Sigmoid colon (tissue), 7 donors: Measurements from ENCODE around the gene WDR74. TPM values are rescaled to one million over a fixed set of nuclear protein-coding genes. Genes with fewer than 3 reads are reported as not detected.

ENCODE experiments used
- DNase-seq: peaks from one replicate; pipeline ENCODE4 v3.0.0-alpha.2; 2019
- H3K27ac ChIP-seq, 4 donors: fragments of 200-600 bp; sonication (generic); one replicate each; pipeline ENCODE4 v1.5.1; 2016 to 2019; ENCODE audit warnings: mild to moderate bottlenecking in 1 of 4
- H3K27me3 ChIP-seq, 3 donors: fragments of 200-600 bp; sonication (generic); one replicate each; pipeline ENCODE4 v1.5.1; 2019; ENCODE audit warnings: mild to moderate bottlenecking in 1 of 3
- H3K36me3 ChIP-seq, 4 donors: fragments of 200-600 bp; sonication (generic); one replicate each; pipeline ENCODE4 v1.5.1; 2016 to 2019
- H3K4me1 ChIP-seq, 4 donors: fragments of 200-600 bp; sonication (generic); one replicate each; pipeline ENCODE4 v1.5.1; 2017 to 2019
- H3K4me3 ChIP-seq, 4 donors: fragments of 200-600 bp; sonication (generic); one replicate each; pipeline ENCODE4 v1.5.1; 2017 to 2019; ENCODE audit warnings: mild to moderate bottlenecking in 2 of 4, moderate library complexity in 1 of 4
- H3K9me3 ChIP-seq, 4 donors: fragments of 200-600 bp in 3 of 4; sonication (generic) in 3 of 4; one replicate each; pipeline versions ENCODE4 v1.5.1 to v1.6.1; 2013 to 2019
- EP300 ChIP-seq, 4 donors: sonication (generic); formaldehyde crosslinking; IDR thresholded peaks; one replicate each; pipeline ENCODE4 v1.6.1; 2017; ENCODE audit warnings: antibody characterized with exemption in 4 of 4
- POLR2A ChIP-seq, 2 donors: fragments of 450-650 bp; IDR thresholded peaks; one replicate each; pipeline ENCODE4 v1.6.1; 2016; ENCODE audit warnings: antibody characterized with exemption in 2 of 2, mild to moderate bottlenecking in 2 of 2, moderate library complexity in 2 of 2
- POLR2AphosphoS5 ChIP-seq, 4 donors: sonication (generic); formaldehyde crosslinking; IDR thresholded peaks; one replicate each; pipeline ENCODE4 v1.6.1; 2017; ENCODE audit warnings: antibody characterized with exemption in 4 of 4
- WGBS, 2 donors: extraction: QIAGEN DNeasy Blood & Tissue Kit; methylation state at CpG; one replicate each; pipeline ENCODE4 v1.1.7; 2013; 5-methylcytosine and 5-hydroxymethylcytosine counted together
- intact Hi-C: fragments of 100-400 bp; cut with DNase I; formaldehyde crosslinking; loops from one replicate; pipeline ENCODE4 v1.15.1; 2023
- polyA plus RNA-seq, 3 donors: library from polyadenylated mRNA; stranded (reverse); fragments of 200-250 nt; gene quantifications; one replicate each; pipeline ENCODE4 v1.2.3, GENCODE V29; 2013
- total RNA-seq, 4 donors: library from RNA; depleted of rRNA; stranded (reverse); fragments of >200 nt; gene quantifications; one replicate each; pipeline ENCODE4 v1.1.0, GENCODE V29; 2016
- TF ChIP-seq, protein P1 (sequence below), 4 experiments: fragments of 450-650 bp in 3 of 4; fragments of 200-600 bp in 1 of 4; IDR thresholded peaks; one replicate each; pipeline ENCODE4 v1.5.1; 2016 to 2019; ENCODE audit warnings: antibody characterized with exemption in 4 of 4, mild to moderate bottlenecking in 3 of 4, moderate library complexity in 2 of 4
- donor health status: healthy with polysubstance abuse.
- donor health status: Bipolar disorder and iron deficiency.
- donor health status: healthy.

The WDR74 gene
- total and polyA plus RNA-seq, 7 donors = 11.6 to 47.6 (median 30.7) TPM

DNA sequence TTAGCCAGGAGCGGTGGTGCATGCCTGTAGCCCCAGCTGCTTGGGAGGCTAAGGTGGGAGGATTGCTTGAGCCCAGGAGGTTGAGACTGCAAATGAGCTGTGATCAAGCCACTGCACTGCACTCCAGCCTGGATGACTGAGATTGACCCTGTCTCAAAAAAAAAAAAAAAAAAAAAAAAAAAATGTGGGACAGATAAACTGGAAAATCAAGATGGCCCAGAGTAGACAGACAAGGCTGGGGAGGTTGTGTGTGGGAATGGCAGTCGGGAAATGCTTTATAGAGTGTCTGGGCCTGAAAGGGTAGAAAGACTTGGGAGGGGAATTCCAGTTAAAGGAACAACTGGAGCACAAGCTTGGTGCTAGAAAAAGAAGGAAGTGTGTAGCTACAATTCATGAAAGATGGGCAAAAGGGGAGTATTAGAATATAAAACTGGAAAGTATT, 18.2 kb upstream of the WDR74 start:
- Histone ChIP-seq H3K36me3 (peaks cover 0 to 24% (median 14%) of the 10 kb centered on the region in 4 donors), H3K27ac (no peak overlapping the region), H3K4me3 (no peak overlapping the region), H3K4me1 (peaks cover 0 to 34% (median 25%) of the 10 kb centered on the region in 4 donors), H3K9me3 (no peaks in the 10 kb centered on the region), H3K27me3 (no peaks in the 10 kb centered on the region)
- intact Hi-C loops = loop anchor here (2.0 kb wide), 1 partner anchor 23 kb away; the partner anchor contains the start of gene SLC3A2
- WGBS, 2 donors = 55 to 70% methylated on average over 2 of the region's 2 CpGs
- TF ChIP-seq, protein P1, sequence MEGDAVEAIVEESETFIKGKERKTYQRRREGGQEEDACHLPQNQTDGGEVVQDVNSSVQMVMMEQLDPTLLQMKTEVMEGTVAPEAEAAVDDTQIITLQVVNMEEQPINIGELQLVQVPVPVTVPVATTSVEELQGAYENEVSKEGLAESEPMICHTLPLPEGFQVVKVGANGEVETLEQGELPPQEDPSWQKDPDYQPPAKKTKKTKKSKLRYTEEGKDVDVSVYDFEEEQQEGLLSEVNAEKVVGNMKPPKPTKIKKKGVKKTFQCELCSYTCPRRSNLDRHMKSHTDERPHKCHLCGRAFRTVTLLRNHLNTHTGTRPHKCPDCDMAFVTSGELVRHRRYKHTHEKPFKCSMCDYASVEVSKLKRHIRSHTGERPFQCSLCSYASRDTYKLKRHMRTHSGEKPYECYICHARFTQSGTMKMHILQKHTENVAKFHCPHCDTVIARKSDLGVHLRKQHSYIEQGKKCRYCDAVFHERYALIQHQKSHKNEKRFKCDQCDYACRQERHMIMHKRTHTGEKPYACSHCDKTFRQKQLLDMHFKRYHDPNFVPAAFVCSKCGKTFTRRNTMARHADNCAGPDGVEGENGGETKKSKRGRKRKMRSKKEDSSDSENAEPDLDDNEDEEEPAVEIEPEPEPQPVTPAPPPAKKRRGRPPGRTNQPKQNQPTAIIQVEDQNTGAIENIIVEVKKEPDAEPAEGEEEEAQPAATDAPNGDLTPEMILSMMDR (IDR thresholded peaks at IDR 0.05) = no peak
- no peak for TF ChIP-seq EP300 (IDR thresholded peaks at IDR 0.05)
- no peak for TF ChIP-seq POLR2AphosphoS5 (IDR thresholded peaks at IDR 0.05)
- no peak for TF ChIP-seq POLR2A (IDR thresholded peaks at IDR 0.05)
- no peak for DNase-seq

- no peak for DNase-seq
- Histone ChIP-seq H3K9me3 (no peaks in the 10 kb centered on the region), H3K36me3 (peaks cover 7 to 36% (median 25%) of the 10 kb centered on the region in 4 donors), H3K27ac (peak overlapping the region; percentile 61 to 93 (median 84)), H3K27me3 (no peaks in the 10 kb centered on the region), H3K4me1 (peaks cover 0 to 35% (median 25%) of the 10 kb centered on the region in 4 donors), H3K4me3 (peak overlapping the region; percentile 59 to 87 (median 70))
- WGBS, 2 donors = 2 to 6% methylated on average over 20 of the region's 20 CpGs
- TF ChIP-seq, protein P1 (IDR thresholded peaks at IDR 0.05) = peak in 1 of 4 experiments; percentile 13
- TF ChIP-seq POLR2AphosphoS5 (IDR thresholded peaks at IDR 0.05) = no peak
- TF ChIP-seq POLR2A (IDR thresholded peaks at IDR 0.05) = no peak
- no peak for TF ChIP-seq EP300 (IDR thresholded peaks at IDR 0.05)
- intact Hi-C loops = loop anchor here (2.0 kb wide), 1 partner anchor 24 kb away; the partner anchor contains the start of gene SLC3A2
These were observed 17.0 kb upstream of the WDR74 start for GRCh38 chr11:62856333-62856895.

- Histone ChIP-seq H3K9me3 (no peaks in the 10 kb centered on the region), H3K4me3 (peak overlapping the region; percentile 59 to 87 (median 70)), H3K36me3 (peaks cover 7 to 41% (median 25%) of the 10 kb centered on the region in 4 donors), H3K27me3 (no peaks in the 10 kb centered on the region), H3K27ac (peak overlapping the region; percentile 79 to 93 (median 84)), H3K4me1 (peaks cover 0 to 35% (median 25%) of the 10 kb centered on the region in 4 donors)
- TF ChIP-seq EP300 (IDR thresholded peaks at IDR 0.05) (peak in 1 of 4 donors; percentile 78), POLR2AphosphoS5 (IDR thresholded peaks at IDR 0.05) (peak; percentile 97 to 100 (median 100)), POLR2A (IDR thresholded peaks at IDR 0.05) (peak; percentile 97 to 98)
- TF ChIP-seq, protein P1 (IDR thresholded peaks at IDR 0.05) = no peak
- 0 to 1% methylated on average over 54 of the region's 54 CpGs for WGBS, 2 donors
- peak; percentile 98 for DNase-seq
- intact Hi-C loops = loop anchor here (2.0 kb wide), 1 partner anchor 25 kb away; the partner anchor contains the start of gene SLC3A2
These were observed 16.4 kb upstream of the WDR74 start for GRCh38 chr11:62855571-62856332.

- Histone ChIP-seq H3K27ac (peak overlapping the region; percentile 79 to 93 (median 84)), H3K27me3 (no peaks in the 10 kb centered on the region), H3K4me1 (peaks cover 0 to 35% (median 25%) of the 10 kb centered on the region in 4 donors), H3K36me3 (peaks cover 7 to 41% (median 25%) of the 10 kb centered on the region in 4 donors), H3K4me3 (peak overlapping the region; percentile 59 to 87 (median 70)), H3K9me3 (no peaks in the 10 kb centered on the region)
- DNase-seq = no peak
- intact Hi-C loops = no loop called here
- TF ChIP-seq, protein P1 (IDR thresholded peaks at IDR 0.05) = no peak
- TF ChIP-seq EP300 (IDR thresholded peaks at IDR 0.05) (no peak), POLR2A (IDR thresholded peaks at IDR 0.05) (no peak), POLR2AphosphoS5 (IDR thresholded peaks at IDR 0.05) (no peak)
- 1% methylated on average over 15 of the region's 15 CpGs for WGBS, 2 donors
These were observed 15.6 kb upstream of the WDR74 start for GRCh38 chr11:62854825-62855570.
